GM10248 (cell line): Measurements from ENCODE around the gene BARHL2.

Experiments
- CTCF ChIA-PET: fragments of 300-600 bp; sonication (Branson Sonifier 250); formaldehyde crosslinking; extraction: SDS; loops from one replicate; lab custom pipeline; 2021; ENCODE audit warnings: antibody characterized with exemption; lab: Yijun Ruan, JAX
- POLR2A ChIA-PET: fragments of 350-650 bp; sonication (Branson Sonifier 250); formaldehyde crosslinking; extraction: SDS; loops from one replicate; lab custom pipeline; 2020; ENCODE audit warnings: antibody characterized with exemption; lab: Yijun Ruan, JAX
- DNase-seq: peaks from one replicate; pipeline ENCODE4 v3.0.0; 2012; ENCODE audit errors: extremely low spot score
- TF ChIP-seq, protein P1 (sequence below): IDR thresholded peaks from 2 replicates; pipeline ENCODE4 v1.5.1; 2012; ENCODE audit warnings: mild to moderate bottlenecking, low read depth; ENCODE audit errors: extremely low read depth, missing control alignments, control extremely low read depth

The BARHL2 gene

GRCh38 chr1:90725657-90726424 lies 8.7 kb upstream of the BARHL2 start:
- CTCF ChIA-PET = interaction anchor here (1.3 to 4.3 kb wide), 2 partner anchors 12 to 440 kb away, joined by 3 to 30 read pairs; no protein-coding TSS in a partner anchor
- TF ChIP-seq, protein P1, sequence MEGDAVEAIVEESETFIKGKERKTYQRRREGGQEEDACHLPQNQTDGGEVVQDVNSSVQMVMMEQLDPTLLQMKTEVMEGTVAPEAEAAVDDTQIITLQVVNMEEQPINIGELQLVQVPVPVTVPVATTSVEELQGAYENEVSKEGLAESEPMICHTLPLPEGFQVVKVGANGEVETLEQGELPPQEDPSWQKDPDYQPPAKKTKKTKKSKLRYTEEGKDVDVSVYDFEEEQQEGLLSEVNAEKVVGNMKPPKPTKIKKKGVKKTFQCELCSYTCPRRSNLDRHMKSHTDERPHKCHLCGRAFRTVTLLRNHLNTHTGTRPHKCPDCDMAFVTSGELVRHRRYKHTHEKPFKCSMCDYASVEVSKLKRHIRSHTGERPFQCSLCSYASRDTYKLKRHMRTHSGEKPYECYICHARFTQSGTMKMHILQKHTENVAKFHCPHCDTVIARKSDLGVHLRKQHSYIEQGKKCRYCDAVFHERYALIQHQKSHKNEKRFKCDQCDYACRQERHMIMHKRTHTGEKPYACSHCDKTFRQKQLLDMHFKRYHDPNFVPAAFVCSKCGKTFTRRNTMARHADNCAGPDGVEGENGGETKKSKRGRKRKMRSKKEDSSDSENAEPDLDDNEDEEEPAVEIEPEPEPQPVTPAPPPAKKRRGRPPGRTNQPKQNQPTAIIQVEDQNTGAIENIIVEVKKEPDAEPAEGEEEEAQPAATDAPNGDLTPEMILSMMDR = no peak
- no peak for DNase-seq
- POLR2A ChIA-PET = no interaction called here

- TF ChIP-seq, protein P1 = no peak
- POLR2A ChIA-PET = no interaction called here
- CTCF ChIA-PET = interaction anchor here (1.9 to 4.9 kb wide), 2 partner anchors 36 to 440 kb away, joined by 4 to 56 read pairs; no protein-coding TSS in a partner anchor
- no peak for DNase-seq
Observed at GRCh38 chr1:90724926-90725656, 8.0 kb upstream of the BARHL2 start.

DNA sequence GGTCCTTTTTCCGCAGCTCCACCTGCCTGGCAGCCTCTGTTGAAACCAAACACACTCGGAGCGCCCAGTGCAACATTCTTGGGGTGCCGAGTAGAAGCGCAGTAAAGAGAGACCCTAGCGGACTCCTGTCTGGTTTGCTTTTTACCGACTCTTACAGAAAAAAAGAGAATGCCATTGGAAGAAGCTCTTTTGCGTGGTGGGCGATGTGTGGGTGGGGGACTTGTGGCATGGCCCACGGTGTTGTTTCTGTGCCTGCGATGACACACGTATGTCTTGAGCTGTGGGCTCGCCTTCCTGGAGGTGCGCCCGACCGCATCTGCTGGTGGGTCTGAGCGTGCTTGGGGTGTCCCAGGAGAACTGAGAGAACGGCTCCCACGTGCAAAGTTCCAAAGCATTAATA lies 7.3 kb upstream of the BARHL2 start:
- CTCF ChIA-PET = interaction anchor here (1.9 to 4.9 kb wide), 2 partner anchors 36 to 441 kb away, joined by 4 to 56 read pairs; no protein-coding TSS in a partner anchor
- DNase-seq = no peak
- POLR2A ChIA-PET = no interaction called here
- TF ChIP-seq, protein P1 = no peak

DNA sequence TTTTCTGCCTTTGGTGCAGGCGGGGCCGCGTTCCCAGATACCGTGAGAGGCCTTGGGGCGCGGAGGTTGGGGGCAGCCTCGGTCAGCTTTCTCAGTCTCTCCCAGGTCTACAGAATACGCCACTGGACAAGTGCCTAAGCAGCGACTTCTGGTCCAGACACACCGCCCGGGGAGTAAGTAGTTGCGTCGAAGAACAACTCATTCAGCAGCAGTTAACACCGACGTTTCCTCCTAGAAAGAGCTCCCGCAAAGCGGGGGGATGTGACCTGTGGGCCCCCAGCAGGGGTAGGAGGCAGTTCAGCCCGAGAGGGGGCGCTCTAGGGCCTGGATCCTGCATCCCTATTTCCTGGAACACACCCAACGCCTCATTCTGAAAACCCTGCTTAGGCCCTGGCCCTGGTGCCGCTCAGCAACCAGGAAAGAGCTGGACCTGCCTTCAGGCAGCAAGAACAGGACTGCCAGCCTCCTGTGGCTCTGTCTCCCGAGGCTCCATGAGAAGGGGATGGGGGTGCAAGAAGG lies 6.5 kb upstream of the BARHL2 start:
- TF ChIP-seq, protein P1 = no peak
- CTCF ChIA-PET = interaction anchor here (1.0 to 4.9 kb wide), 3 partner anchors 37 to 441 kb away, joined by 4 to 56 read pairs (median 4); no protein-coding TSS in a partner anchor
- POLR2A ChIA-PET = no interaction called here
- no peak for DNase-seq

DNA sequence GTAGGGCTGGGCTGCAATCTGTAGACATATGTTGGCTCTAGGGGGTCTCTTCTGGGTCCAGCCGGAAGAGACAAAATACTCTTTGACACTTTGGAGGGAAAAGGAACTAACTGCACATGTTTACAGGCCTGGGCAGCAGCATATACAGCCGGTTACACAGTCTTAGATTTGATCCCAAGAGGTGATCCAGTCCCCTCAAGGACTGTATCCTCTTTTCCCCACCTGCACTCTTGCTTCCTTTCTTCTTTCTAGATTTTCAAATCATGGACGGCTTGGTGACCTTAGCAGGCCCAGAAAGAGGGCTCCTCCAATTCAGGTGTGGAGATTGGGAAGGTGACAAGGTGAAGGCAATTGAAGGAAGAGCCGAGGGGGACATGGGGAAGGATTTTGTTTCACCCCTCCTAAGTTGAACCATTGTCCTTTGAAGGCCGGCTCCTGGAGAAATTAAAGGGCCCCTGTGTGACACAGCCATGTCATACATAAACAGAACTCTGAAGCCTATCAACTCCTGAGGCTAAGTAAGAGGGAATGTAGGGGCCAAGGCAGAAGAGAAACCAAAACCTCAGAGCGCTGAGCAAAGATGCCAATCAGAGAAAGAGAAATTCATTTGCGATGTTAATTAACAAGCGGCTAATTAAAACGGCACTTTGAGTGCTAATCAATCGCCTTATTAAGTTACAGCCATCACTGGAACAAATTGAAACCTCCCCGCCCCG lies 5.9 kb upstream of the BARHL2 start:
- ChIA-PET CTCF (interaction anchor here (1.0 to 5.1 kb wide), 10 partner anchors 7 to 442 kb away, joined by 3 to 56 read pairs (median 7); no protein-coding TSS in a partner anchor), POLR2A (no interaction called here)
- TF ChIP-seq, protein P1 = no peak

More for the DNA sequence above, 5.9 kb upstream of the BARHL2 start:
- DNase-seq = no peak
